HEK293T (cell line): ENCODE data around the gene RDH13.

Experiments used
- ARNT ChIP-seq: fragments of 450-650 bp; IDR thresholded peaks from 2 replicates; pipeline ENCODE4 v1.6.1; 2017; ENCODE audit warnings: mild to moderate bottlenecking
- BHLHE40 ChIP-seq: fragments of 450-650 bp; IDR thresholded peaks from 2 replicates; pipeline ENCODE4 v1.6.1; 2016; ENCODE audit warnings: mild to moderate bottlenecking, moderate library complexity, borderline replicate concordance
- FOXA1 ChIP-seq: fragments of 450-650 bp; IDR thresholded peaks from 2 replicates; pipeline ENCODE4 v1.6.1; 2016; ENCODE audit warnings: mild to moderate bottlenecking
- FOXM1 ChIP-seq: fragments of 450-650 bp; IDR thresholded peaks from 2 replicates; pipeline ENCODE4 v1.6.1; 2017; ENCODE audit warnings: mild to moderate bottlenecking, borderline replicate concordance
- NFRKB ChIP-seq: fragments of 450-650 bp; IDR thresholded peaks from 2 replicates; pipeline ENCODE4 v1.6.1; 2016; ENCODE audit warnings: mild to moderate bottlenecking, moderate library complexity
- SP1 ChIP-seq: fragments of 450-650 bp; IDR thresholded peaks from 2 replicates; pipeline ENCODE4 v1.6.1; 2017
- TARDBP ChIP-seq: fragments of 450-650 bp; IDR thresholded peaks from 2 replicates; pipeline ENCODE4 v1.6.1; 2016
- ZNF384 ChIP-seq: fragments of 450-650 bp; IDR thresholded peaks from 2 replicates; pipeline ENCODE4 v1.6.1; 2016

DNA sequence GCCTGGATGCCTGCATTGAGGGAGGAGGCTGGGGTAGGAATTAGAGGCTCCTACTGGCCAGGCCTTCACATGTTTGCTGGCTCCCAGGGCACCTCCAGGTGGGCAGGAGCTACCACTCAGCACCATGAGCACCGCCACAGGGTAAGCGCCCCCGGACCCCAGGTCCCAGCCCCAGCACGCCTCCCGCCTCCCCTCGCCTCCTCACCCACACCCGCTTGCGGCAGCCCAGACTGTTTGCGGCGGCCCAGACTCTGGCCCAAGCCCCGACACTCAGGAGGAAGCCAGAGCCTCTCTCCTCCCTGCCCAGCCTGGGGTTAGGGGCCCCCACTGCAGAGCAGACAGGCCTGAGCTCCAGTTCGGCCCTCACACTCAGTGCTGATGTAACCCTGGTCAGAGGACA lies 13.4 kb upstream of the RDH13 start:
- TF ChIP-seq ARNT: no peak
- no peak for TF ChIP-seq FOXA1
- no peak for TF ChIP-seq ZNF384
- no peak for TF ChIP-seq NFRKB
- no peak for TF ChIP-seq BHLHE40
- TF ChIP-seq TARDBP: no peak
- TF ChIP-seq SP1: no peak
- TF ChIP-seq FOXM1: no peak
